AG04450 (cell line): Measurements from ENCODE around the gene NEK7. TPM values are rescaled to one million over a fixed set of nuclear protein-coding genes. Genes with fewer than 3 reads are reported as not detected.

Source experiments
- CTCF ChIA-PET: fragments of 300-600, 350-600 bp; formaldehyde crosslinking; extraction: SDS; loops from one replicate; lab custom pipeline; 2022; ENCODE audit warnings: antibody characterized with exemption, inconsistent platforms; lab: Charles Lee
- POLR2A ChIA-PET: fragments of 350-600 bp; formaldehyde crosslinking; extraction: SDS; loops from one replicate; lab custom pipeline; 2021; ENCODE audit warnings: antibody characterized with exemption, inconsistent platforms; lab: Yijun Ruan, JAX
- DNase-seq: peaks from one replicate; pipeline ENCODE4 v3.0.0-alpha.2; 2011; ENCODE audit warnings: low read depth, low spot score
- H3K27ac ChIP-seq: one replicate; pipeline ENCODE4 v1.5.1; 2012; ENCODE audit warnings: low read depth, low read length, control low read depth
- H3K27me3 ChIP-seq: one replicate; pipeline ENCODE4 v1.6.0; 2012; ENCODE audit warnings: low read length; ENCODE audit not compliant: control insufficient read depth, insufficient read depth
- H3K4me3 ChIP-seq: 2 replicates; pipeline ENCODE4 v1.5.1; 2011; ENCODE audit warnings: mild to moderate bottlenecking, low read depth, low read length, control low read depth
- H3K9me3 ChIP-seq: 2 replicates; pipeline ENCODE4 v1.5.1; 2012; ENCODE audit warnings: low read length; ENCODE audit not compliant: control insufficient read depth, insufficient read depth
- CTCF ChIP-seq: IDR thresholded peaks from 2 replicates; pipeline ENCODE4 v1.5.1; 2011; ENCODE audit warnings: low read depth, low read length, control low read depth, inconsistent platforms
- polyA plus RNA-seq: library from polyadenylated mRNA; depleted of rRNA; stranded (reverse); fragments of >200 nt; gene quantifications from 2 replicates; pipeline ENCODE4 v1.2.3, GENCODE V29; 2011

The NEK7 gene
- polyA plus RNA-seq, 1 experiment = 147 TPM

DNA sequence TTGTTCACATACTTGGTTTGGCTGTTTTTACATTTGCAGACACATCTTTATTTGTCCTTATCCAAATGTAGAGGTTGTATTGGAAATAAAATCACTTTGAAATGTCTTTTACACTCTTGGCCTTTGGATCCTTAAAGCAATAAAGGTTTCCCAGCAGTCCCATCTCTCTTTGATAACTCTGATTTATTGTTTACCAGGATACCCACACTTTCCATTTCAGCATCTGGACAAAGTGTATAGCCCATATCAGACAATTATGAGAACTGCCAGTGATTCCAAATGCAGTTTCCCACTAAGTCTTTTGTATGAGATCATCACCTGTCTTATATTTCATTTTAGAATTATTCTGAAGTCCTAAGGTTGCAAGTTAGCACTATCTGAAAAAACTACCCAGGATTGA is 114.7 kb downstream of the NEK7 start:
- CTCF ChIA-PET = no interaction called here
- Histone ChIP-seq H3K27me3 (no peaks in the 10 kb centered on the region), H3K4me3 (no peak overlapping the region), H3K9me3 (no peaks in the 10 kb centered on the region), H3K27ac (no peak overlapping the region)
- TF ChIP-seq CTCF = no peak
- DNase-seq = no peak
- POLR2A ChIA-PET = no interaction called here

DNA sequence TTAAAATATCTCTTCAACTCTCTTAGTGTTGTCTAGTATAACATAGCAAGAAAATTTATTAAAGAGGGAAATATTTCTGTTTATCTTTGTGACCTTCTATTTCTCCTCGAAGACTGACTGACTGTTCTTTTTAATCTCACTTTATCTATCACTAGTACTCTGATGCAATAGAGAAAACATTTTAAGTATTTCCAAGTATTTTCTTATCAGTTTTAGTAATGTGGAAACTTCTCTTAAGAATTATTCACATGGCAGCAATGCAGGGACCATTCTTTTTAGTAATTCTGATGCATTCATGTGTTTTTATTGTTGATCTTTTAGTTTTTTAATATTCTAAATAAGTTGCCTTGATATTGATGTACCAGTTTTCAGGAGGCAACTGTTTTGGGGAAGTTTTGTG is 115.7 kb downstream of the NEK7 start:
- Histone ChIP-seq H3K9me3 (no peaks in the 10 kb centered on the region), H3K4me3 (no peak overlapping the region), H3K27me3 (no peaks in the 10 kb centered on the region), H3K27ac (no peak overlapping the region)
- no peak for DNase-seq
- CTCF ChIA-PET = no interaction called here
- no peak for TF ChIP-seq CTCF
- POLR2A ChIA-PET = no interaction called here

DNA sequence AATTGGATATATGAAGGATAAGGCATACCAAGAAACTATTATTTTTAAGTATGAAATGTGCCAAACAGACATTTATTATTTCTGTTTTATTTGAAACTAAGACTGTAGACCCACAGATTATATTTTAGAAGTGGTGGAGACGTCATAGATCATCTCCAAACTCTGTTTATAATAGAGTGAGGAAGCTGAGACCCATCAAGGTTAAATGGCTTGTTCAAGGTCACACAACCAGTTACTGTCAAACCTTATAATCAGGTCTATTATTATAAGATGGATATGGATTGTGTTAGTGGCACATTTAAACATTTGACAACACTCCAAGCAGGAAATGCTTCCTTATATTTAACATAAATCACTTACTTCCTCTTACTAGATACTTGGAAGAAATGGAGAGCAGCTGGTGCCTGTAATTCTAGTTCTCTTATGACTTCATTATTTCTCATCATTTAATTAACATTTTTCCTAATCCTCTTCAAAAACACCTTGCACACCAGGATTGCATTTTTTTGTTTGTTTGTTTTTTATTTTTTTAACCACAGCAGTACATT is 117.0 kb downstream of the NEK7 start:
- no peak overlapping the region for H3K27ac ChIP-seq
- ChIA-PET POLR2A (interaction anchor here (0.6 kb wide), 1 partner anchor 619 kb away, joined by 3 read pairs; no protein-coding TSS in a partner anchor), CTCF (interaction anchor here (1.1 kb wide), 1 partner anchor 186 kb away, joined by 4 read pairs; no protein-coding TSS in a partner anchor)
- H3K4me3 ChIP-seq = no peak overlapping the region
- no peak for TF ChIP-seq CTCF
- H3K9me3 ChIP-seq = no peaks in the 10 kb centered on the region
- no peak for DNase-seq
- no peaks in the 10 kb centered on the region for H3K27me3 ChIP-seq

DNA sequence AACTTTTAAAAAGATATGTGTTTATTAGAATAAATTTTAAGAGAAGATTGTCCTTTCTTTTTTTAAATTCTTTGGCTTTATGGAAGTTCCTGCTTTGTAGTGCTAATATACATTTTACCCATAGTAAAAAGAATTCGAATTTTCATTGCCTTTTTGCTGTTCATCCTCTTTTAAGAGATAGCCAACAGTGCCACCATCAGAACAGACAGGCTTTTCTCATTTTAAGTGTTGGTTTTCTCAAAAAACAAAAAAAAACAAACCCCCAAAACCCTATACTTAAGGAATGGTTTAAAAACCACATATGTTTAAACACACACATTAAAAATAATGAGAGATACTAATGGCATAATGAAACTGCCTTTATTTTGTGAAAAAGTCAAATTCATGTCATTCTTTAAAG is 118.8 kb downstream of the NEK7 start:
- H3K4me3 ChIP-seq = no peak overlapping the region
- no peak for DNase-seq
- no peaks in the 10 kb centered on the region for H3K9me3 ChIP-seq
- H3K27ac ChIP-seq = no peak overlapping the region
- no peaks in the 10 kb centered on the region for H3K27me3 ChIP-seq
- CTCF ChIA-PET = no interaction called here
- 0 out of 2 replicates have a peak, but pooled peaks have one; percentile 9 for TF ChIP-seq CTCF
- POLR2A ChIA-PET = no interaction called here

DNA sequence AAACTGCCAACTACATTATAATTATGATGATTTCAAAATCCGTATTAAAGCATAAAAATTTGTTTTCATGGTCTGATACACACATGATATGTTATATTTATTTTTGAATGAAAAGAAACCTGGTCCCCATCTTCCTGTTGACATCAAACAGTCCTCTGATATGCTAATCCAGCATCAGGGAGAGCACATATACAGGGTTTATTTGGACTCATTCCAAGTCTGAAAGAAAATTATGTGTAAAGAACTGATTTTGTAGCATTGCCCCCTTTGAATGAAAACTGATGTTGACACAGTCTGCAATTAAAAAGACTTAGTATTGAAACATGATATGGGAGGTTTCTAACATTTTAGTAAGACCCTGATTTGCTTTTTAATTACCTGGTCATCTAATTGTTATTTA is 119.4 kb downstream of the NEK7 start:
- H3K4me3 ChIP-seq = no peak overlapping the region
- CTCF ChIA-PET = no interaction called here
- DNase-seq = no peak
- TF ChIP-seq CTCF = no peak
- no peaks in the 10 kb centered on the region for H3K9me3 ChIP-seq
- H3K27ac ChIP-seq = no peak overlapping the region
- H3K27me3 ChIP-seq = no peaks in the 10 kb centered on the region
- POLR2A ChIA-PET = no interaction called here
